CD4-positive, alpha-beta T cell treated with Interleukin-12 subunit alpha and Interleukin-12 subunit beta, for 1 hour (primary cell): ENCODE measurements around the gene DHX40.
A peak's percentile ranks its signal among the peaks of the same experiment; 100 is the strongest.
"Not testable (repeated sequence)": the region's sequence is repeated elsewhere in the genome, so short reads cannot be mapped to it uniquely, and the experiment has no call there.

Experiments used
- DNase-seq: peaks from one replicate; pipeline ENCODE4 v3.0.0-alpha.2; 2020

DHX40 gene, protein sequence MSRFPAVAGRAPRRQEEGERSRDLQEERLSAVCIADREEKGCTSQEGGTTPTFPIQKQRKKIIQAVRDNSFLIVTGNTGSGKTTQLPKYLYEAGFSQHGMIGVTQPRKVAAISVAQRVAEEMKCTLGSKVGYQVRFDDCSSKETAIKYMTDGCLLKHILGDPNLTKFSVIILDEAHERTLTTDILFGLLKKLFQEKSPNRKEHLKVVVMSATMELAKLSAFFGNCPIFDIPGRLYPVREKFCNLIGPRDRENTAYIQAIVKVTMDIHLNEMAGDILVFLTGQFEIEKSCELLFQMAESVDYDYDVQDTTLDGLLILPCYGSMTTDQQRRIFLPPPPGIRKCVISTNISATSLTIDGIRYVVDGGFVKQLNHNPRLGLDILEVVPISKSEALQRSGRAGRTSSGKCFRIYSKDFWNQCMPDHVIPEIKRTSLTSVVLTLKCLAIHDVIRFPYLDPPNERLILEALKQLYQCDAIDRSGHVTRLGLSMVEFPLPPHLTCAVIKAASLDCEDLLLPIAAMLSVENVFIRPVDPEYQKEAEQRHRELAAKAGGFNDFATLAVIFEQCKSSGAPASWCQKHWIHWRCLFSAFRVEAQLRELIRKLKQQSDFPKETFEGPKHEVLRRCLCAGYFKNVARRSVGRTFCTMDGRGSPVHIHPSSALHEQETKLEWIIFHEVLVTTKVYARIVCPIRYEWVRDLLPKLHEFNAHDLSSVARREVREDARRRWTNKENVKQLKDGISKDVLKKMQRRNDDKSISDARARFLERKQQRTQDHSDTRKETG

DNA sequence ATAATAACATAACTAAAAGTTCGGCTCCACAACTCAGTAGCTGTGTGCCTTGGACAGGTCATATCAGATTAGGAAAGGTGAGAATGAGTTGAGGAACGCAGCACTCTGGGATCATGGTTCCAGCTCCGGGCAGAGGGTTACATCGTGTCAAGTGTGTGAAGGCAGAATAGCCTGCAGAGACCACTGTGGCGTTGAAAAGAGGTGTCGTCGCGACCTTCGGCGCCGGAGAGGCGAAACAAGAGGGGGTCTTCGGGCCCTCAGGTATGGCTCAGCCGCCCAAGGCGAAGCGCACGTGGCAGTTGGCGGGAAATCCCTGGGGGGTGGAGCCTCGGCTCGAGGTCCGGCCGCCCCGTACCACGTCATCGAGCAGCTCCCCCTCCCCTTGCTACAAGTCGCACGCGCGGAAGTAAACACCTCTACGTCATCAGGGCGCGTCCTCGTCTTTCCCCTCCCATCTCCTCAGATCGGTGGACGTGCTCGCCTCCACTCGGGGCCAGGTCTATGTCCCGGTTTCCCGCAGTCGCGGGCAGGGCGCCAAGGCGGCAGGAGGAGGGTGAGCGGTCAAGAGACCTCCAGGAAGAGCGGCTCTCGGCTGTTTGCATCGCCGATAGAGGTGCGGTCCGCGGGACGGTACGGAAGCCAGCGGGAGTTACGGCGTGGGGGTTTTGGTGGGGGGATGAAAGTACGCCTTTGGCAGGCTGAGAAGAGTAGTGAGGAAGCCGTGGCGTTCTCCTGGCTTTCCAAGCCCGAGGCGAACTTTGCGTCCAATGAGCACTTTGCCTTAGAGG is at the start of gene DHX40:
DHX40 (plus strand) TSS at position 440 of the 788 bp plus-strand sequence; CDS start at position 502, 62 bp downstream.
- peak; percentile 96 for DNase-seq

DNA sequence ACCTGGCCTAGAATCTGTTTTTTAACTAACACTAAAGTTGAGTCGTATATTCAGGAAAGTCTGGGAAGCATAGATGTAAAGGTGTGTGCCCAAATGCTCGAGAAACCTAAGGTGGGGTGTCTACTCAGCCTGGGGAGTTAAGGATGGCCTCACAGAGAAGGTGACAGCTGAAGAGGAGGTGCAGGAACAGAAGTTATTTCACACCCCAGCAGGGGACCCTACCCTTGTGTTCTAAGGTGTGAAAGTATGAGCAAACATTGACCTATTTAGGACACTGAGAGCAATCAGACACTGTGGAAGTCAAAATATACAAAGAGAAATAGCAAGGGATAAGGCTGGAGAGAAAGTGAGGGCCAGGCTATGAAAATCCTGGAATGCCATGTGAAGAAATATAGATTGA is 49.0 kb upstream of the DHX40 start:
- DNase-seq = no peak

DNA sequence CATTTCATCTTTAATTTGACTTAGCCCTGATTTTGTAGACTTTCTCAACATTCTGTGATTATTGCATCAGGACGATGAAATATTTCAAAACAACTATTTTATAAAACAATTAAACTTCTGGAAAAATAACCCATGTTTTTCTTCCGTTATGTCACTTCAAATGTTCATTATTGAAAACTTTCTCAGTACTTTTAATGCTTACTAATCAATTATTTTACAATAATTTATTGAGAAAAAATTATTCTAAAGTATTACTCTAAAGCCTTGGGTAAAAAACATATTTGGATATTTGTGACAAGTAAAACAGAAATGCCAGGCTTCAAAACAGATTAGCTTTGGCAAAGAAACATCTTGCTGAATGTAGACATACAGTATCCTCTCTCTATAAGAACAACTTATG is 46.3 kb upstream of the DHX40 start:
- DNase-seq = no peak

DNA sequence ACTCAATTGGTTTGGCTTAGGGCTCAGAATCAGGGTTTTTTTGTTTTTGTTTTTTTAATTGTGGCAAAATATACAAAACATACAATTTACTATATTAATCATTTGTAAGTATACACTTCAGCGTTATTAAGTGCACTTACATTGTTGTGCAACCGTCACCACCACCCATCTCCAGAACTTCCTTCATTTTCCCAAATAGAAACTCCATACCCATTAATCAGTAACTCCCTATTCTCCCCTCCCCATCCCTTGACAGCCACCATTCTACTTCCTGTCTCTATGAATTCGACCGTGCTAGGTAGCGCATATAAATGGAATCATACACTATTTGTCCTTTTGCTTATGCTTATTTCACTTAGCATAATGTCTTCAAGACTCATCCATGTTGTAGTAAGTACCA is 45.2 kb upstream of the DHX40 start:
- DNase-seq = no peak

DNA sequence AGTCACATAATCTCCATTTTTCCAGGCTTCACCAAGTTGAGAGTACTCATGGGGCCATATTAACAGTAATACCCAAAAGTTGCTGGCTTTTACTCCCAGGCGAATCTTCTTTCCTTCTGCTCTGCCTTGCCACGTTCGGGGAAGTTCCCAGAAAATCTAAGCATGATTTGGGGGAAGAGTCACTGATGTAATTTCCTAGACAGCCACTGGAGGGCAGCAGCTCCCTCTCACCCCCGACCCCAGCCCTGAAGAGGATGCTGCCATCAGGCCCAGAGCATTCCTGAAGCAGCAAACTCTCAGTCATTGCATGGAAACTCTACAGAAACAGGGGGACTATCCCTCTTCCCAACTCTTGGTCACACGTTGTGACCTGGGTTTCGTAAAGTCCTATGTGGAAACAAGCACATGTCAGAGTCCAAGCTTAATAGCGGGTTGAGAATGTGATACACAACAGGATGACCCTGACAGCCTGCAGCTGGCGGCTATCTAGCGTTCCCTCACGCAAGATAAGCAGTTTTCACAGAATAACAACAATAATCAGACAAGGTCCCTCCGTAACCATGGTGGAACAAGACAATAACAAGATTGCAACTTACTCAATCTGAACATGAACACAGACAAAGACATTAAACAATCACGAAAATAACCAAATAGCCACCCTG is 43.8 kb upstream of the DHX40 start:
- DNase-seq = peak; percentile 60

DNA sequence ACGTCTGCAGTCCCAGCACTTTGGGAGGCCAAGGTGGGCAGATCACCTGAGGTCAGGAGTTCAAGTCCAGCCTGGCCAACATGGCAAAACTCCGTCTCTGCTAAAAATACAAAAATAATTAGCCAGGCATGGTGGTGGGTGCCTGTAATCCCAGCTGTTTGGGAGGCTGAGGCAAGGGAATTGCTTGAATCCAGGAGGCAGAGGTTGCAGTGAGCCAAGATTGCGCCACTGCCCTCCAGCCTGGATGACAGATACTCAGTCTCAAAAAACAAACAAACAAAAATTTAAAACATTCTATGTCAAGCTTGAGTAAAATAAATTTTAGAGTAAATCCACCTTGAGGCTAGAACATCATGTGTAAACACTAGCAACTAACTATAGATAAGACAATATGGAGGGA is 40.5 kb upstream of the DHX40 start:
- not testable (repeated sequence) for DNase-seq

DNA sequence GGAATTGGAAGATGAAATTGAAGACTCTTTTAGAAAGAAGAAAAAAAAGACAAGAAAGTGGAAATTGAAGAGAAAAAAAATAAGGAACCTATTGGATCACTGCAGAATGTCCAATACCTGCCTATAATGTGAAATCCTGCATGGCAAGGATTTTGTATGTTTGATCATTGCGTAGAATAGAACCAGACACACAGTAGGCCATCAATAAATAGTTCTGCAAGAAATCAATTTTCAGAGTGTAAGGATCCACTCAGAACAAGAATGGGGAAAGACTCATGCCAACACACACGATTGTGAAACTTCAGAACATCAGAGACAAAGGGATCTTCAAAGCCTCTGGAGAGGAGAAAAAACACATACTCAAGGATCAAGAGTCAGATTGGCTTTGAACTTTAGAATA is 39.7 kb upstream of the DHX40 start:
- DNase-seq = no peak

DNA sequence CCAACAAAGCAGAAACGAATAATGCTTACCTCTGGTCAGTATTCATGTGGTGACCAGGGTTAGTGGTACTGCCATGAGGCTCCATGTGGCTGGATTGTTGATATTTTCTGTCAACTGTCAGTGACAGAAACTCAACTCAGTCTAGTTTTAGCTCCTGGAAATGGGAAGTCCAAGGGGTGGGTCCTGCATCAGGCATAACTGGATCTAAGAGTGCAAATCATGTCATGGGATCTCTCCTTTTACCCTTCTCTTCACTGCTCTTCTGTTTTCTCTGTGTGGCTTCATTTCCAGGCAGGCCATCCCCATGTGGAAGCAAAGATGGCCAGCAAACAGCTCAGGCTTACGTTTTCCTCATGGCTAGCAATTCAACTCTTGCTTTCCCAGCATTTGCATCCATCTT is 39.0 kb upstream of the DHX40 start:
- DNase-seq = no peak

DNA sequence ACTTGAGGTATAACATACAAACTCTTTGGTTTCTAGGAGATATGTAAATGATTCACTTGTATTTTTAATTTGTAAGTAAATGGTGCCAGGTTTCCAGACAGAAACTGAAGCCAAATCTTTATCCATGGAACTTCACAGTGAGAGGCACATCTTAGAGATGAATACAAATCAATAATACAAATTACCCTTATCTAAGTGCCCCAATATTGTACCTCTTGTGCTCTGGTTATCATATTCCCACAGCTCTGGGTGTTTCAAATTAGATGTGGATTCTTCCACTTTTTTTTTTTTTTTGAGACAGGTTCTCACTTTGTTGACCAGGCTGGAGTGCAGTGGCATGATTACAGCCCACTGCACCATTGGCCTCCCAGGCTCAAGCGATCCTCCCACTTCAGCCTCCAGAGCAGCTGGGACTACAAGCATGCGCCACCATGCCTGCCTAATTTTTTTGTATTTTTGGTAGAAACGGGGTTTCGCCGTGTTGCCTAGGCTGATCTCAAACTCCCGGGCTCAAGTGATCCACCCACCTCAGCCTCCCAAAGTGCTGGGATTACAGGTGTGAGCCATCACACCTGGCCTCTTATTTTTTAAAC is 38.0 kb upstream of the DHX40 start:
- no peak for DNase-seq

DNA sequence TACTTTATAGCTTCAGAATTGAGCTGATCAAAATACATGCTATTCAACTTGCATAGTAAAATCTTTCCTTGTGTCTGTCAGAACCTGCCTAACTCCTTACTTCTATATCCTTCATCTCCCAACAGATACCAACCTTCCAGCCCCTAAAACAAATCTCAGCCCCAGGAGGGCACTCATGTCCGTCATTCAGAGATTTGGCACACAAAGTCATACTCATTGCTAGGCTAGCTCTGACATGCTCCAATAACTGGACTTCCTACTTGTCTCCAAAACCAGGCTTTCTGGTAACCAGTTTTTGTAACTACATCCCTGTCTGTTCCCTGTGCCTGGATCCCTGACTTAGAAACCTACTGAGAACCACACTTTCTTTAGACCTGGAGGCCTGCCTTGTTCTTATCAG is 37.5 kb upstream of the DHX40 start:
- no peak for DNase-seq

DNA sequence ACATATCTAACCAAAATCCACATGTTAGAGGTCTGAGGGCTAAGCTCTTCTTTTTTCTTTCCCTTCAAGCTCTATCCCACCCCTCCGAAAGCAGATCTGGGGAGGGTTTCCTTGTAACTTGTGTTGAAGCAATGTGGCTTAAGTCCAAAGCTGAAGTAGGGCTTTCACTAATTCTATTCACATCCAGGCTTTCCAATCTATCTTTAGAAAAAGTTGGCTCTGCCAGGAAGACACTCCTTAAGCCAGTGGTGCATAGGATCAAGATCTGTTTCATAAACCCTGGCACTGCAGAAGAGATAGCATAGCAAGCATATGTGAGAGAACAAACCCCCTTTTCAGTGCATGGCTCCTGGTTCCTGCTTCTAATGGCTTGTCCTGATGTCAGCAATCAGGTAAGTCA is 34.9 kb upstream of the DHX40 start:
- no peak for DNase-seq

DNA sequence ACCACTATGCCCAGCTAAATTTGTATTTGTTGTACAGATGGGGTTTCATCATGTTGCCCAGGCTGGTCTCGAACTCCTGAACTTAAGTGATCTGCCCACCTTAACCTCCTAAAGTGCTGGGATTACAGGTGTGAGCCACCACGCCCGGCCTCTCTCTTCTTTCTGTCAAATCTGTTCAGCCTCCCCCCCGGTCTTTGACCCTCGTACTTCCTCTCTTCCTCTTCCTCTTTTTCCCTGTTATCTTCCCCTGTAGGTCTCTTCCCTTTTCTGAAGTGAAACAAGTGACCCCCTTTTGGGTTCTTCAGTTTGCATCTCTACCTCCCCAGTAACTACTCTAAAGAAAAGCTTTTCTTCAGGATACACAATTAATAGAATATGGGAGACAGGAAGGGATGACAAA is 31.7 kb upstream of the DHX40 start:
- no peak for DNase-seq

DNA sequence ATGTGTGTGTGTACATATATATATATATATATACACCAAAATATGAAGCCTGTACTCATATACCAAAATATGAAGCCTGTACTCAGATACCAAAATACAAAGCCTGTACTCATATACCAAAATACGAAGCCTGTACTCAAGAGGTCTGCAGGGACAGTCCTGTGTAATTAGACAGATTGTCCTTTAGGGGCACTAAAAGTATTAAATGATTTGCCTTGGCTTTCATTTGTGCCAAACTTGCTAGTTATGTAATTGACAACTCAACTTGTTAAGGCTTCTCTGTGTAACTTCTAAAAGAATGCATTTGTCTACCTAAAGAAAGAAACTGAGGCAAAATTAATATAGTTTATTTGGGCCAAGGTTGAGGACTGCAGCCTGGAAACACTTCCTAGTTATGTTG is 30.8 kb upstream of the DHX40 start:
- no peak for DNase-seq

DNA sequence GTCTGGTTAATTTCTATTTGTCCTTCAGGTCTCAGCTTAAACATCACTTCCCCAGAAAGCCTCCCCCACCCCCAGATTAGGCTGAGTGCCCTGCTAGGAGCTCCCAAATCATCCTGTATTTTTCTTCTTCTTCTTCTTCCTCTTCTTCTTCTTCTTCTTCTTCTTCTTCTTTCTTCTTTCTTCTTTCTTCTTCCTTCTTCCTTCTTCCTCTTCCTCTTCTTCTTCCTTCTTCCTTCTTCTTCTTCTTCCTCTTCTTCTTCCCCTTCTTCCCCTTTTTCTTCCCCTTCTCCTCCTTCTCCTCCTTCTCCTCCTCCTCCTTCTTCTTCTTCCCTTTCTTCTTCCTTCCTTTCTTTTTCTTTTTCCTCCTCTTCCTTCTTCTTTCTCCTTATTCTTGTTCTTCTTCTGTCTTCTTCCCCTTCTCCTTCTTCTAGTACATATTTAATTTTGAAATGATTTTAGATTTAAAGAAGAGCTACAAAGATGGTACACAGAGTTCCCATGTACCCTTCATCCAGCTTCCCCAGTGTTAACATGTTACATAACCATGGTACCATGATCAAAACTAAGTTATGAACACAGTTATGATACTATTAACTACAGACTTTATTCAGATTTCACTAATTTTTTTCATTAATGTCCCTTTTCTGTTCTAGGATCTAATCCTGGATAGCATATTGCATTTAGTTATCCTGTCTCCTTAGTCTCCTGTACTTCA is 27.1 kb upstream of the DHX40 start:
- no peak for DNase-seq

DNA sequence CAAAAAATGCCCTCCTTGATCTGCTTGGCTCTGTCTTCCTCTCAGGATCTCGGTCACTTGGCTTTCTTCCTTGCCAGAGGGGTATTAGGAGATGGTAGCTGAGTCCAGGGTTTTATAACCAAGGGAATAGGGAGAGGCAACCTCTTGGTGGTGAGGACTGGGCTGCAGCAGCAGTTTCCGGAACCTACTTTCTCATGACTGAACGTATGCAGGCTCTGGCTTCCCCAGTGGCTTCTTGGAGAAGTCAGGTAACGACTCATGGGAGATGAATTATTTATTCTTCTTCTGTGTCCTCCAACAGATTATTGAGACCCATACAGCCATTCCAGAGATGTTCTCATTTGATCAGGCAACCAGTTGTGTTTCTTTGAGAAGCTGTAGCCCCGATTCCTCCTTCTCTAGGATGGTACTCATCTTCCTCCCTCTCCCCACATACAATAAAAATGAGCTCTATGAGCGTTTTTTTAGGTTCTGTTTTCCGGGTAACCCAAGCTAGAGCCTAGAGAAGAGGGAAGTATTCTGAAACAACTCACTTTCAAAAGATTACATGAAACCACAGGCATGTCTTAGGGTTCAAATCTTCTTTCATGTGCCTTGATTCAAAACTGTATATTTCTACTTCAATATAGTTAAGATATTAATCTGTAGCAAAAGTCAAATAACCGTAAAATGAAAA is 22.3 kb upstream of the DHX40 start:
- DNase-seq = no peak

DNA sequence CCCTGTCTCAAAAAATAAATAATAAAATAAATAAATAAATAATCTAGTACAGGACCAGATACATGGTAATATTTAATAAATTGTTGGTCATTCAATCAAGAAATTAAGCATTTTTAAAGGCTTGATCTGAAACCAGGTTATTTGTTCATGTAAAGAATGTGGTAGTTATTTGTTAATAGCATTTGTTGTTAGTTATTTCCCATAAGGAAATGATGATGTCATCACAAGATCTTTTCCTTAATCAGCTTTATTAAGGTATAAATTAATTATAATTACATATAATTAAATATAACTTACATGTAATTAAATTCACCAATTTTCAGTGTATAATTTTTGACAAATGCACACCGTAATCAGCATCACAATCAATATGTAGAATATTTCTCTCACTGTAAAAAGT is 19.5 kb upstream of the DHX40 start:
- no peak for DNase-seq

DNA sequence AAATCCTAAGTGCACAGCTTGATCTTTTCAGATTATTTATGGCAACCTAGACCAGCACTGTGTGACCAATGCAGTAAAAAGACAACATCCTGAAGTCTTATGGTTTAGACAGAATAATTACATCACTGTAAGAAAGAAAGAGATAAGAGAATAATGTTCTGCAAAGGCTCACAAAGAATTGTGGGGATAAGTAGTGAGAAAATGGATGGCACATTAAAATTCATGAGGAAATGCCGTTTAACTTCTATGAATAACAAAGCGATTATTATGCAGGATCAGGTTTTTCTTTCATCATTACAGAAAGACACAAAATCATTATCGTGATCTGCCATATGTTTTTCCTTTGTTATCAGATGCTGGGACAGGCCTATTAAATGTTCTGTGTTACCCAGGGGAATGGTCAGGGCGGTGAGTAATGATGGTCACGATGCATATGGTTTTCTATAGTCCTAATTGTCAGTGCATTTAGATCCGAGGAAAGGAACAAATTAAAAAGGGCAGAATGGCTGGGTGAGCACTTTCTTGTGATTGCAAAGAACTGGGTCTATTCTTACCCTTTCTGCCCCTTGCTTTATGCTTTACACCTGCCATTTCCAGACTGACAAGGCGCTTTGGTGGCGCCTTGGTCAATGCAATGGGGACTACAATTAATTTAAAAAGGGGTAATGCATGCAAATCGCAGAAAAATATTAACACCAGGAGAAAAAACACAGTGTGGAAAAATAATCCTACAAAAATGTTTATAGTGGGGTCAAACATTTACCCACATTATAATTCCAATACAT is 18.1 kb upstream of the DHX40 start:
- no peak for DNase-seq

DNA sequence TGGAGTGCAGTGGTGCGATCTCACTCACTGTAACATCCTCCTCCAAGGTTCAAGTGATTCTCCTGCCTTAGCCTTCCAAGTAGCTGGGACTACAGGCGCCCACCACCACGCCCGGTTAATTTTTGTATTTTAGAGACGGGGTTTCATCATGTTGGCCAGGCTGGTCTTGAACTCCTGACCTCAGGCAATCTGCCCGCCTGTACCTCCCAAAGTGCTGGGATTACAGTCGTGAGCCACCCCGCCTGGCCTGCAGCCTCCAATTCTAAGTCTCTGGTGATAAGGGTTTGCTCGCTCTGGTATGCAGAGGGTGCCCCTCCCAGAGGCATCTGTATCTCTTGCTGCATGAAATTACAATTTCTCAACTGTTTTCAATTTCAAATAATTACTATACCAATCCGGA is 16.4 kb upstream of the DHX40 start:
- not testable (repeated sequence) for DNase-seq

DNA sequence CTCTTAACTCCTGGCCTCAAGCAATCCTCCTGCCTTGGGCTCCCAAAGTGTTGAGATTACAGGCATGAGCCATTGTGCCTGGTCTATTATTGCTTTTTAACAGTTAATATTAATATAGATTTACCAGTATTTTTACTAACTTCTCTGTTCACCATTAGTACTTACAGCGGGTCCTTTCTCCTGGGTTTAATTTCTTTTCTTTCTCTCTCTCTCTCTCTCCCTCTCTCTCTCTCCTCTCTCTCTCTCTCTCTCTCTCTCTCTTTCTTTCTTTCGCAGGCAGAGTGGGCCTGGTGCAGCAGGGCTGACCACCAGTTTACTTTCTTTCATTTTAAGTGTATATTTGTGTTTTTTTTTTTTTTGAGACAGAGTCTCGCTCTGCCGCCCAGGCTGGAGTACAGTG is 14.7 kb upstream of the DHX40 start:
- DNase-seq = no peak

DNA sequence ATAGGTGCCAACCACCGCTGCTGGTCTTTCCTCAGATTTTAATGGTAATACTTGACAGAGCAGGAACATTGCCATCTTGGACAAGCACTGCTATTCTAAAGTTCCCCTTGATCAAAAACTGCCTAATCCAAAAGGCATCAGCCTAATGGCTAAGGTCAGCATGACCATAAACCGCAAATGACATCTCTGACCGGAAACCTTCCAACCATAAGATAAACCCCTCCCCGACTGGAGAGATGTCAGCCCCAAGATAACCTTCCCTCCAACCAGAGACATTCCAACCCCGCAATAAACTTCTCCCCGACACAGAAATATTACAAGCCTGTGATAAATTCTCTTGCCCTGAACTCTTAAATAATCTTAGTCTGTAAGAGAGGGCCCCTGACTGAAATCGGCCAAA is 7.4 kb upstream of the DHX40 start:
- DNase-seq = no peak

DNA sequence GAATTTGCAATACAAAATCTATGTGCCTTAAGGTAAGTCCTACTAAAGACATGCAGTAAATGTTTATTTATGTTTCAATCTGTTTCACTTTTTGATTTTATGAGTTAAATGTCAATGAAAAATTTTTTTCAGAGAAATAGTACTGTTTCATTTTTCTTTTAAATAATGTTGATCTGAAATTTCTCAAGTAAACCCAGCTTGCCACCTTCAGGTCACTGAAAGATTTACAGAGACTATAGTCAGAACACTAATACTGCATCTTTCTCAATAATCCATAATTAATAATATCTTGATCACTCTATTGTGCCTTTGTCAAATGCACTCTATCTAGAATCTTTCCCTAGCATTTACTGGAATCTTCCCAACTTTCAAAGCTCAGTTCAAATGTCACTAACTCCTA is 6.5 kb upstream of the DHX40 start:
- DNase-seq = no peak
